Keratinocyte (primary cell): ENCODE data around the gene PEPD.

ENCODE experiments used
- CTCF ChIP-seq, 3 experiments: IDR thresholded peaks in 1 of 3; conservative IDR thresholded peaks in 1 of 3; optimal IDR thresholded peaks in 1 of 3; 2 replicates in 2 of 3; 3 replicates in 1 of 3; pipeline versions ENCODE3 to v1.5.1; 2011; ENCODE audit warnings: low read length in 3 of 3, mild to moderate bottlenecking in 3 of 3, moderate library complexity in 2 of 3, control low read depth in 1 of 3, inconsistent platforms in 1 of 3; ENCODE audit not compliant: insufficient read depth in 2 of 3; ENCODE audit errors: extremely low read depth in 1 of 3
- EZH2 ChIP-seq: IDR thresholded peaks from one replicate; pipeline ENCODE4 v1.6.1; 2012; ENCODE audit warnings: inconsistent platforms, mild to moderate bottlenecking, low read length, moderate library complexity

- TF ChIP-seq CTCF (optimal IDR thresholded peaks at IDR 0.05 in 1 of 3, IDR thresholded peaks at IDR 0.05 in 1 of 3, conservative IDR thresholded peaks at IDR 0.05 in 1 of 3; ENCODE audit: extremely low read depth in 1 of 3, insufficient read depth in 2 of 3, low read length in 3 of 3) (no peak), EZH2 (no peak)
These were observed 135.6 kb downstream of the PEPD start for GRCh38 chr19:33385956-33386355.
